Measurements from ENCODE around the gene SRP14.
"Not testable (repeated sequence)": the region's sequence is repeated elsewhere in the genome, so short reads cannot be mapped to it uniquely, and the experiment has no call there.

The SRP14 gene

GRCh38 chr15:40040770-40041169, 1.8 kb upstream of the SRP14 start:
- H3K4me1 ChIP-seq, result peaks cover 9% of the 10 kb centered on the region; the same call in 1 of the 2 replicates
- H3K9me3 ChIP-seq, result no peaks in the 10 kb centered on the region
- H3K36me3 ChIP-seq, result peaks cover 16% of the 10 kb centered on the region
- H3K4me3 ChIP-seq (ENCODE audit: low read depth, low read length), result no peak overlapping the region
- H3K27me3 ChIP-seq, result no peaks in the 10 kb centered on the region
- no peak for DNase-seq
- TF ChIP-seq, protein P1, sequence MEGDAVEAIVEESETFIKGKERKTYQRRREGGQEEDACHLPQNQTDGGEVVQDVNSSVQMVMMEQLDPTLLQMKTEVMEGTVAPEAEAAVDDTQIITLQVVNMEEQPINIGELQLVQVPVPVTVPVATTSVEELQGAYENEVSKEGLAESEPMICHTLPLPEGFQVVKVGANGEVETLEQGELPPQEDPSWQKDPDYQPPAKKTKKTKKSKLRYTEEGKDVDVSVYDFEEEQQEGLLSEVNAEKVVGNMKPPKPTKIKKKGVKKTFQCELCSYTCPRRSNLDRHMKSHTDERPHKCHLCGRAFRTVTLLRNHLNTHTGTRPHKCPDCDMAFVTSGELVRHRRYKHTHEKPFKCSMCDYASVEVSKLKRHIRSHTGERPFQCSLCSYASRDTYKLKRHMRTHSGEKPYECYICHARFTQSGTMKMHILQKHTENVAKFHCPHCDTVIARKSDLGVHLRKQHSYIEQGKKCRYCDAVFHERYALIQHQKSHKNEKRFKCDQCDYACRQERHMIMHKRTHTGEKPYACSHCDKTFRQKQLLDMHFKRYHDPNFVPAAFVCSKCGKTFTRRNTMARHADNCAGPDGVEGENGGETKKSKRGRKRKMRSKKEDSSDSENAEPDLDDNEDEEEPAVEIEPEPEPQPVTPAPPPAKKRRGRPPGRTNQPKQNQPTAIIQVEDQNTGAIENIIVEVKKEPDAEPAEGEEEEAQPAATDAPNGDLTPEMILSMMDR (IDR thresholded peaks at IDR 0.05; ENCODE audit: low read depth, low read length), result no peak

- no peak for DNase-seq
- Histone ChIP-seq H3K4me1 (peaks cover 6% of the 10 kb centered on the region; the same call in 1 of the 2 replicates), H3K27me3 (no peaks in the 10 kb centered on the region), H3K36me3 (peaks cover 20% of the 10 kb centered on the region), H3K9me3 (no peaks in the 10 kb centered on the region), H3K4me3 (ENCODE audit: low read depth, low read length) (no peak overlapping the region)
- TF ChIP-seq, protein P1 (IDR thresholded peaks at IDR 0.05; ENCODE audit: low read depth, low read length), result no peak
Observed at GRCh38 chr15:40040293-40040635, 1.3 kb upstream of the SRP14 start.

GRCh38 chr15:40038275-40038637, 725 bp downstream of the SRP14 start:
- no peak for DNase-seq
- TF ChIP-seq, protein P1 (IDR thresholded peaks at IDR 0.05; ENCODE audit: low read depth, low read length), result no peak
- Histone ChIP-seq H3K27me3 (no peaks in the 10 kb centered on the region), H3K4me1 (peaks cover 3% of the 10 kb centered on the region; the same call in 1 of the 2 replicates), H3K4me3 (ENCODE audit: low read depth, low read length) (peak overlapping the region; percentile 98), H3K36me3 (peaks cover 36% of the 10 kb centered on the region), H3K9me3 (no peaks in the 10 kb centered on the region)

DNA sequence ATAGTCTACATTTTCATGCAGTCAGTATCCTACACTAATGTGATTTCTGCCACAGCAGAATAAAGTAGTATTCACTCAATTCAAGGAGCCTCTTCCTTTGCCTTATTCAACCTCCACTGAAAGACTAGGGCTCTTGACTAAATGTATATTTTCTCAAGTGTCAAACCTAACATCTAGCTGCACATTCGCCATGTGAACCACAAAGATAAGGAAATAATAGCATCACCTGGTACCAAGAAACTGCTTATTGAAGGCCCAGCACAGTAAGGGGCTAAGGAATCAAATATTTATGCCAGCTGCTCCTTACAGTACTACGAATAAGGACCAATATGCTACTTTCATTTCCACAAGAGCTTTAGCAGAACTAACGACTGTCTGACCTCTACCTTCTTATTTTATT, 1.3 kb downstream of the SRP14 start:
- H3K4me3 ChIP-seq (ENCODE audit: low read depth, low read length), result peak overlapping the region; percentile 98
- no peak for DNase-seq
- TF ChIP-seq, protein P1 (IDR thresholded peaks at IDR 0.05; ENCODE audit: low read depth, low read length), result no peak
- no peaks in the 10 kb centered on the region; the same call in 1 of the 2 replicates for H3K4me1 ChIP-seq
- H3K9me3 ChIP-seq, result no peaks in the 10 kb centered on the region
- H3K27me3 ChIP-seq, result no peaks in the 10 kb centered on the region
- H3K36me3 ChIP-seq, result peaks cover 41% of the 10 kb centered on the region

DNA sequence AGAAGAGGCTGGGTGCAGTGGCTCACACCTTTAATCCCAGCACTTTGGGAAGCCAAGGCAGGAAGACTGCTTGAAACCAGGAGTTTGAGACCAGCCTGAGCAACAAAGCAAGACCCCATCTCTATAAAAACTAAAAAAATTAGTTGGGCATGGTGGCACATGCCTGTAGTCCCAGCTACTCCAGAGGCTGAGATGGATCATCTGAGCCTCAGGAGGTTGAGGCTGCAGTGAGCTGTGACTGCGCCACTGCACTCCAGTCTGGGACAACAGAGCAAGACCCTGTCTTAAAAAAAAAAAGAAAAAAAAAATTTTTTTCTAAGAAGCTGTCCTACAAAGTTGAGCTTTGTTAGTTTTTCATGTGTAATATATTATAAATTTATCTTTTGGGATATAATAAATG, 3.8 kb downstream of the SRP14 start:
- peaks cover 67% of the 10 kb centered on the region for H3K36me3 ChIP-seq
- H3K4me1 ChIP-seq; DNase-seq; H3K9me3 ChIP-seq; H3K27me3 ChIP-seq; H3K4me3 ChIP-seq (ENCODE audit: low read depth, low read length): not testable (repeated sequence)

DNA sequence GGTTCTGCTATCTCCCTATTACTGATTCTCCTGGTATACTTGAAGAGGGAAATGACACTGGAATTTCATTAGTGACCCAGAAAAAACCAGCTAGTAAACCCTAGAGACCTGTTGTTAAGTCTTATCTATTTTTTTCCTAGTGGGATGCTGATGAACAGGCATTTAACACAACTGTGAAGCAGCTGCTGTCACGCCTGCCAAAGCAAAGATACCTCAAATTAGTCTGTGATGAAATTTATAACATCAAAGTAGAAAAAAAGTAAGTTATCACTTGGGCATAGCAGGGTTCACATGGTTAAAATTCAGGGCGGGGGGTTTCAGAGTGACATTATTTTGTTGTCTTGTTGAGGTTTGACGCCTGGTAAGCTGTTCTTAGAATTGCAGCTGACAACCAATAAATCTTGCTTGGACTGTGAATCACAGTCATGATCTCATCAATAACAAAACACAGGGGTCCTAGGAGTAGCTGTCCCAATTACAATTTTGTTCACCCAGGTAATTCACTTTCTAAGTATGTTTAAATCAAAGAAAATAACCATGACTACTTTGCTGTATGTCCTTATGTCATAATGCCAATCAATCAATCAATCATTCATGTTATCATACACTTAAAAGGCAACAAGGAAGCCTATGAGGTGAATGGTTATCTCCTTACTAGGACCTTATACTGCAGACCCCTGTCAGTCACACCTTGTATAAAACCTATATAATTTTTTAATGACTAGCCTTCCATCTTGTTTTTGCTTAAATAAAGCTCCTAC, 4.6 kb downstream of the SRP14 start:
- Histone ChIP-seq H3K27me3 (no peaks in the 10 kb centered on the region), H3K4me1 (no peaks in the 10 kb centered on the region; the same call in 1 of the 2 replicates), H3K9me3 (no peaks in the 10 kb centered on the region), H3K36me3 (peaks cover 74% of the 10 kb centered on the region), H3K4me3 (ENCODE audit: low read depth, low read length) (no peak overlapping the region)
- no peak for DNase-seq
- TF ChIP-seq, protein P1 (IDR thresholded peaks at IDR 0.05; ENCODE audit: low read depth, low read length), result no peak

Measured in BE2C (cell line).